B cell (primary cell): Measurements from ENCODE around the gene JARID2. TPM values are rescaled to one million over a fixed set of nuclear protein-coding genes. Genes with fewer than 3 reads are reported as not detected.

Experiments used
- ATAC-seq: fragments of 200-7000 bp; cut with Tn5 transposase; one replicate; pipeline ENCODE4 v1.10.0; 2021; ENCODE audit warnings: low read depth, mild to moderate bottlenecking, moderate number of reproducible peaks, moderate library complexity
- CTCF ChIA-PET: fragments of 350-600 bp; sonication (Branson Sonifier 250); formaldehyde crosslinking; loops from one replicate; lab custom pipeline; 2021; ENCODE audit warnings: antibody characterized with exemption, inconsistent platforms; lab: Charles Lee
- POLR2A ChIA-PET: fragments of 350-600 bp; sonication (Branson Sonifier 250); formaldehyde crosslinking; loops from one replicate; lab custom pipeline; 2021; ENCODE audit warnings: antibody characterized with exemption; lab: Charles Lee
- DNase-seq: peaks from one replicate; pipeline ENCODE4 v3.0.0; 2013
- H2AFZ ChIP-seq: 2 replicates; pipeline ENCODE4 v1.6.1; 2012; ENCODE audit warnings: mild to moderate bottlenecking, low read depth, low read length; ENCODE audit not compliant: insufficient read depth, poor library complexity, severe bottlenecking
- H3K27ac ChIP-seq, 2 donors: 1 replicate in 1 of 2; 2 replicates in 1 of 2; pipeline ENCODE4 v1.5.1; 2012 to 2013; ENCODE audit warnings: low read length in 2 of 2, mild to moderate bottlenecking in 2 of 2, moderate library complexity in 1 of 2
- H3K27me3 ChIP-seq, 4 experiments: fragments of 200-600 bp in 1 of 4; sonication (generic) in 1 of 4; replicated peaks in 1 of 4; 1 replicate in 2 of 4; 2 replicates in 2 of 4; pipeline versions ENCODE4 v1.6.1 to v1.7.0; 2013 to 2016; ENCODE audit warnings: low read length in 3 of 4, mild to moderate bottlenecking in 2 of 4, mixed read lengths in 1 of 4, moderate library complexity in 1 of 4; ENCODE audit not compliant: insufficient read depth in 4 of 4, control insufficient read depth in 3 of 4; ENCODE audit errors: control extremely low read depth in 1 of 4
- H3K36me3 ChIP-seq, 2 experiments: replicated peaks in 1 of 2; 1 replicate in 1 of 2; 2 replicates in 1 of 2; pipeline versions ENCODE4 v1.6.1 to v1.7.1; 2013; ENCODE audit warnings: low read length in 1 of 2; ENCODE audit not compliant: insufficient read depth in 2 of 2, control insufficient read depth in 1 of 2; ENCODE audit errors: control extremely low read depth in 1 of 2, extremely low read depth in 1 of 2
- H3K4me1 ChIP-seq, 2 donors: fragments of 200-600 bp in 1 of 2; sonication (generic) in 1 of 2; 1 replicate in 1 of 2; 2 replicates in 1 of 2; pipeline versions ENCODE4 v1.5.1 to v1.6.1; 2013 to 2017; ENCODE audit warnings: low read length in 2 of 2; ENCODE audit not compliant: control insufficient read depth in 2 of 2, insufficient read depth in 2 of 2
- H3K4me2 ChIP-seq: replicated peaks from 2 replicates; pipeline ENCODE3; 2012; ENCODE audit warnings: mild to moderate bottlenecking, low read depth, low read length; ENCODE audit not compliant: poor library complexity, severe bottlenecking
- H3K4me3 ChIP-seq, 5 experiments: fragments of 200-600 bp in 1 of 5; sonication (generic) in 1 of 5; 1 replicate in 3 of 5; 2 replicates in 2 of 5; pipeline versions ENCODE4 v1.5.1 to v1.7.0; 2011 to 2016; ENCODE audit warnings: low read length in 4 of 5, mild to moderate bottlenecking in 4 of 5, low read depth in 2 of 5, control low read depth in 1 of 5, moderate library complexity in 1 of 5; ENCODE audit not compliant: insufficient read depth in 1 of 5; ENCODE audit errors: control extremely low read depth in 1 of 5, extremely low read depth in 1 of 5
- H3K79me2 ChIP-seq: fragments of 200-600 bp; sonication (generic); one replicate; pipeline ENCODE4 v1.6.0; 2016; ENCODE audit warnings: low read length; ENCODE audit not compliant: control insufficient read depth, insufficient read depth
- H3K9ac ChIP-seq: fragments of 200-600 bp; sonication (generic); 2 replicates; pipeline ENCODE4 v1.6.1; 2017; ENCODE audit warnings: mild to moderate bottlenecking, low read length, moderate library complexity
- H3K9me3 ChIP-seq, 3 donors: one replicate each; pipeline versions ENCODE4 v1.6.1 to v1.7.1; 2013; ENCODE audit warnings: low read length in 2 of 3; ENCODE audit not compliant: control insufficient read depth in 2 of 3, insufficient read depth in 1 of 3; ENCODE audit errors: control extremely low read depth in 1 of 3
- H4K20me1 ChIP-seq: 2 replicates; pipeline ENCODE4 v1.6.0; 2012; ENCODE audit warnings: mild to moderate bottlenecking, low read length; ENCODE audit not compliant: insufficient read depth, control insufficient read depth, poor library complexity, severe bottlenecking
- H3K27ac Mint-ChIP-seq: one replicate; pipeline ENCODE4 v1.8.0; 2021; ENCODE audit warnings: mixed read lengths
- H3K27me3 Mint-ChIP-seq: one replicate; pipeline ENCODE4 v1.8.0; 2021; ENCODE audit warnings: mixed read lengths
- H3K4me1 Mint-ChIP-seq: one replicate; pipeline ENCODE4 v1.8.0; 2021; ENCODE audit warnings: mixed read lengths
- H3K4me3 Mint-ChIP-seq: one replicate; pipeline ENCODE4 v1.8.0; 2021; ENCODE audit warnings: mixed read lengths
- H3K9me3 Mint-ChIP-seq: one replicate; pipeline ENCODE4 v1.8.0; 2022; ENCODE audit warnings: mixed read lengths; ENCODE audit not compliant: insufficient read depth
- CTCF ChIP-seq: fragments of 200-600 bp; IDR thresholded peaks from one replicate; pipeline ENCODE4 v1.8.0; 2022; ENCODE audit warnings: antibody characterized with exemption, mild to moderate bottlenecking
- EZH2 ChIP-seq: IDR thresholded peaks from 2 replicates; pipeline ENCODE4 v1.6.1; 2012; ENCODE audit warnings: borderline replicate concordance, low read depth, mild to moderate bottlenecking, moderate library complexity, low read length; ENCODE audit not compliant: insufficient read depth, poor library complexity, severe bottlenecking
- WGBS: methylation state at CpG from one replicate; pipeline ENCODE4 v1.1.5; 2013; ENCODE audit warnings: missing lambda C conversion rate; ENCODE audit not compliant: insufficient coverage; 5-methylcytosine and 5-hydroxymethylcytosine counted together
- intact Hi-C: fragments of 100-400 bp; cut with micrococcal nuclease; formaldehyde crosslinking; loops from one replicate; pipeline ENCODE4 v1.10.0; 2022
- polyA plus RNA-seq: library from polyadenylated mRNA; depleted of rRNA; stranded (reverse); fragments of >200 nt; gene quantifications from 2 replicates; pipeline ENCODE4 v1.2.3, GENCODE V29; 2012
- total RNA-seq, 2 donors: library from RNA; stranded (reverse); fragments of 120-200 nt in 1 of 2; gene quantifications; 1 replicate in 1 of 2; 2 replicates in 1 of 2; pipeline versions ENCODE4 v1.2.3 to v1.2.4, GENCODE V29; 2013 to 2022

JARID2 gene
- total and polyA plus RNA-seq, 2 donors (not counting 1 experiment from before 2014, with no cell fraction given): 11.0 to 58.1 TPM

GRCh38 chr6:15500901-15501825, 255.3 kb downstream of the JARID2 start:
- Histone ChIP-seq H3K4me3 (no peak overlapping the region), H3K79me2 (peaks cover 71% of the 10 kb centered on the region), H3K4me2 (no peak overlapping the region), H3K9ac (no peak overlapping the region), H4K20me1 (peaks cover 47% of the 10 kb centered on the region), H3K27ac (no peak overlapping the region), H3K36me3 (peaks cover 3 to 87% of the 10 kb centered on the region in 2 experiments), H3K4me1 (no peaks in the 10 kb centered on the region), H2AFZ (no peak overlapping the region), H3K27me3 (no peaks in the 10 kb centered on the region), H3K9me3 (no peaks in the 10 kb centered on the region)
- TF ChIP-seq CTCF (no peak), EZH2 (no peak)
- 93% methylated on average over 31 of the region's 38 CpGs for WGBS
- no peak for DNase-seq
- Mint-ChIP-seq H3K4me1 (peaks cover 2% of the 10 kb centered on the region), H3K27me3 (no peaks in the 10 kb centered on the region), H3K4me3 (no peak overlapping the region), H3K9me3 (no peaks in the 10 kb centered on the region), H3K27ac (no peak overlapping the region)
- POLR2A ChIA-PET: no interaction called here
- CTCF ChIA-PET: no interaction called here
- no peak for ATAC-seq
- intact Hi-C loops: no loop called here

GRCh38 chr6:15501826-15502445, 256.1 kb downstream of the JARID2 start:
- Mint-ChIP-seq H3K27ac (no peak overlapping the region), H3K9me3 (no peaks in the 10 kb centered on the region), H3K4me1 (peaks cover 2% of the 10 kb centered on the region), H3K4me3 (no peak overlapping the region), H3K27me3 (no peaks in the 10 kb centered on the region)
- intact Hi-C loops: no loop called here
- H3K79me2 ChIP-seq: peaks cover 71% of the 10 kb centered on the region
- ATAC-seq (no peak), DNase-seq (no peak)
- no peak overlapping the region for H2AFZ ChIP-seq
- H3K9ac ChIP-seq: no peak overlapping the region
- H3K4me2 ChIP-seq: no peak overlapping the region
- POLR2A ChIA-PET: no interaction called here
- CTCF ChIA-PET: no interaction called here
- no peaks in the 10 kb centered on the region for H3K4me1 ChIP-seq
- peaks cover 7 to 88% of the 10 kb centered on the region in 2 experiments for H3K36me3 ChIP-seq
- H4K20me1 ChIP-seq: peaks cover 55% of the 10 kb centered on the region
- H3K27ac ChIP-seq: no peak overlapping the region
- WGBS: 84% methylated on average over 15 of the region's 19 CpGs
- no peaks in the 10 kb centered on the region for H3K9me3 ChIP-seq
- no peak overlapping the region for H3K4me3 ChIP-seq
- no peaks in the 10 kb centered on the region for H3K27me3 ChIP-seq
- TF ChIP-seq EZH2 (no peak), CTCF (no peak)
